GM23338 (cell line): Measurements from ENCODE around the gene PLD6. TPM values are rescaled to one million over a fixed set of nuclear protein-coding genes. Genes with fewer than 3 reads are reported as not detected.

ENCODE experiments used
- ATAC-seq: fragments of 200-7000 bp; cut with Tn5 transposase; 3 replicates; pipeline ENCODE4 v1.9.1; 2020
- DNase-seq: peaks from one replicate; pipeline ENCODE4 v3.0.0-alpha.2; 2015; ENCODE audit warnings: low spot score
- H2AFZ ChIP-seq: fragments of 200-600 bp; sonication (generic); 2 replicates; pipeline ENCODE4 v1.8.0; 2016; ENCODE audit warnings: antibody characterized with exemption, mild to moderate bottlenecking, moderate library complexity
- H3F3A ChIP-seq: fragments of 200-600 bp; sonication (generic); replicated peaks from 2 replicates; pipeline ENCODE4 v1.8.0; 2017; ENCODE audit warnings: antibody characterized with exemption, mixed run types, low read depth
- H3K27ac ChIP-seq: fragments of 200-600 bp; sonication (generic); 2 replicates; pipeline ENCODE4 v1.6.1; 2016; ENCODE audit warnings: low read depth
- H3K27me3 ChIP-seq: fragments of 200-600 bp; sonication (generic); 2 replicates; pipeline ENCODE4 v1.8.0; 2016; ENCODE audit warnings: mild to moderate bottlenecking, mixed run types, moderate library complexity; ENCODE audit not compliant: insufficient read depth
- H3K36me3 ChIP-seq: fragments of 200-600 bp; sonication (generic); 2 replicates; pipeline ENCODE4 v1.8.0; 2016; ENCODE audit warnings: mild to moderate bottlenecking; ENCODE audit not compliant: insufficient read depth
- H3K4me1 ChIP-seq: fragments of 200-600 bp; sonication (generic); 2 replicates; pipeline ENCODE4 v1.8.0; 2016; ENCODE audit warnings: mild to moderate bottlenecking, moderate library complexity; ENCODE audit not compliant: insufficient read depth
- H3K4me2 ChIP-seq: fragments of 200-600 bp; sonication (generic); 2 replicates; pipeline ENCODE4 v1.7.1; 2017; ENCODE audit warnings: mixed run types
- H3K4me3 ChIP-seq: fragments of 200-600 bp; sonication (generic); 2 replicates; pipeline ENCODE4 v1.6.1; 2016; ENCODE audit warnings: mixed run types
- H3K79me2 ChIP-seq: fragments of 200-600 bp; sonication (generic); replicated peaks from 2 replicates; pipeline ENCODE4 v1.8.0; 2017; ENCODE audit warnings: mild to moderate bottlenecking; ENCODE audit not compliant: insufficient read depth
- H3K9me2 ChIP-seq: fragments of 200-600 bp; sonication (generic); 2 replicates; pipeline ENCODE4 v1.8.0; 2017; ENCODE audit not compliant: insufficient read depth
- H4K20me1 ChIP-seq: fragments of 200-600 bp; sonication (generic); replicated peaks from 2 replicates; pipeline ENCODE4 v1.8.0; 2017; ENCODE audit warnings: mild to moderate bottlenecking; ENCODE audit not compliant: insufficient read depth
- H3K27ac Mint-ChIP-seq: 2 replicates; pipeline ENCODE4 v1.8.0; 2020; ENCODE audit warnings: inconsistent platforms, mild to moderate bottlenecking, moderate library complexity, mixed read lengths
- H3K27me3 Mint-ChIP-seq: 3 replicates; pipeline ENCODE4 v1.8.0; 2022; ENCODE audit warnings: low read depth, mild to moderate bottlenecking, moderate library complexity, mixed read lengths, inconsistent platforms; ENCODE audit not compliant: insufficient read depth, poor library complexity
- H3K36me3 Mint-ChIP-seq: 3 replicates; pipeline ENCODE4 v1.8.0; 2021; ENCODE audit warnings: low read depth, mild to moderate bottlenecking, inconsistent platforms, moderate library complexity, mixed read lengths
- H3K4me1 Mint-ChIP-seq: 3 replicates; pipeline ENCODE4 v1.8.0; 2020; ENCODE audit warnings: mild to moderate bottlenecking, inconsistent platforms, mixed read lengths
- H3K4me3 Mint-ChIP-seq: 3 replicates; pipeline ENCODE4 v1.8.0; 2021; ENCODE audit warnings: moderate library complexity, mild to moderate bottlenecking, inconsistent platforms, mixed read lengths
- H3K9me3 Mint-ChIP-seq: 3 replicates; pipeline ENCODE4 v1.8.0; 2020; ENCODE audit warnings: moderate library complexity, mild to moderate bottlenecking, inconsistent platforms, mixed read lengths
- CREB1 ChIP-seq: fragments of 250-450 bp; sonication (Bioruptor Pico); IDR thresholded peaks from 2 replicates; pipeline ENCODE4 v1.5.0; 2020; ENCODE audit warnings: low read depth, mild to moderate bottlenecking, moderate library complexity
- EZH2 ChIP-seq: fragments of 200-600 bp; sonication (generic); IDR thresholded peaks from one replicate; pipeline ENCODE4 v1.8.0; 2017; ENCODE audit warnings: antibody characterized with exemption, mild to moderate bottlenecking, low read depth; ENCODE audit not compliant: unreplicated experiment
- NANOG ChIP-seq: IDR thresholded peaks from 2 replicates; pipeline ENCODE4 v1.6.1; 2016; ENCODE audit warnings: antibody characterized with exemption, borderline replicate concordance
- POLR2AphosphoS5 ChIP-seq: IDR thresholded peaks from 2 replicates; pipeline ENCODE4 v1.6.1; 2016; ENCODE audit warnings: antibody characterized with exemption, low read depth
- REST ChIP-seq: IDR thresholded peaks from one replicate; pipeline ENCODE4 v1.6.1; 2018; ENCODE audit warnings: antibody characterized with exemption; ENCODE audit not compliant: unreplicated experiment
- STAT1 ChIP-seq: IDR thresholded peaks from one replicate; pipeline ENCODE4 v1.6.1; 2016; ENCODE audit warnings: antibody characterized with exemption; ENCODE audit not compliant: unreplicated experiment
- ZNF331 ChIP-seq: fragments of 250-450 bp; sonication (Bioruptor Pico); IDR thresholded peaks from 2 replicates; pipeline ENCODE4 v1.5.0; 2020; ENCODE audit warnings: low read depth, mild to moderate bottlenecking, moderate library complexity
- polyA plus RNA-seq: library from polyadenylated mRNA; unstranded; fragments of >200 nt; fragmentation: Nextera tagmentation; extraction: Ambion mirVana; gene quantifications from 2 replicates; pipeline ENCODE4 v1.2.1, GENCODE V29; 2016
- total RNA-seq: library from RNA; depleted of rRNA; stranded (reverse); fragments of >200 nt; shearing (Covaris generic); gene quantifications from 2 replicates; pipeline ENCODE4 v1.2.3, GENCODE V29; 2014
- TF ChIP-seq, protein P1 (sequence below), 2 experiments: fragments of 200-600 bp in 1 of 2; sonication (generic) in 1 of 2; conservative IDR thresholded peaks; 2 replicates each; pipeline versions ENCODE4 v1.5.1 to v1.6.1; 2016 to 2017; ENCODE audit warnings: antibody characterized with exemption in 2 of 2, low read depth in 2 of 2, mild to moderate bottlenecking in 2 of 2, moderate library complexity in 1 of 2
- TF ChIP-seq, protein P2 (sequence below): IDR thresholded peaks from 2 replicates; pipeline ENCODE4 v1.6.1; 2016; ENCODE audit warnings: antibody characterized with exemption

Gene PLD6
- total and polyA plus RNA-seq, 2 experiments from 2014 or later = not detected

- TF ChIP-seq, protein P1, sequence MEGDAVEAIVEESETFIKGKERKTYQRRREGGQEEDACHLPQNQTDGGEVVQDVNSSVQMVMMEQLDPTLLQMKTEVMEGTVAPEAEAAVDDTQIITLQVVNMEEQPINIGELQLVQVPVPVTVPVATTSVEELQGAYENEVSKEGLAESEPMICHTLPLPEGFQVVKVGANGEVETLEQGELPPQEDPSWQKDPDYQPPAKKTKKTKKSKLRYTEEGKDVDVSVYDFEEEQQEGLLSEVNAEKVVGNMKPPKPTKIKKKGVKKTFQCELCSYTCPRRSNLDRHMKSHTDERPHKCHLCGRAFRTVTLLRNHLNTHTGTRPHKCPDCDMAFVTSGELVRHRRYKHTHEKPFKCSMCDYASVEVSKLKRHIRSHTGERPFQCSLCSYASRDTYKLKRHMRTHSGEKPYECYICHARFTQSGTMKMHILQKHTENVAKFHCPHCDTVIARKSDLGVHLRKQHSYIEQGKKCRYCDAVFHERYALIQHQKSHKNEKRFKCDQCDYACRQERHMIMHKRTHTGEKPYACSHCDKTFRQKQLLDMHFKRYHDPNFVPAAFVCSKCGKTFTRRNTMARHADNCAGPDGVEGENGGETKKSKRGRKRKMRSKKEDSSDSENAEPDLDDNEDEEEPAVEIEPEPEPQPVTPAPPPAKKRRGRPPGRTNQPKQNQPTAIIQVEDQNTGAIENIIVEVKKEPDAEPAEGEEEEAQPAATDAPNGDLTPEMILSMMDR (conservative IDR thresholded peaks at IDR 0.05; ENCODE audit: low read depth in 2 of 2) = no peak
- TF ChIP-seq REST = no peak
- no peak for TF ChIP-seq CREB1 (CRISPR knock-in tag)
These were observed 9.4 kb upstream of the PLD6 start (continued) for GRCh38 chr17:17215575-17215974.

DNA sequence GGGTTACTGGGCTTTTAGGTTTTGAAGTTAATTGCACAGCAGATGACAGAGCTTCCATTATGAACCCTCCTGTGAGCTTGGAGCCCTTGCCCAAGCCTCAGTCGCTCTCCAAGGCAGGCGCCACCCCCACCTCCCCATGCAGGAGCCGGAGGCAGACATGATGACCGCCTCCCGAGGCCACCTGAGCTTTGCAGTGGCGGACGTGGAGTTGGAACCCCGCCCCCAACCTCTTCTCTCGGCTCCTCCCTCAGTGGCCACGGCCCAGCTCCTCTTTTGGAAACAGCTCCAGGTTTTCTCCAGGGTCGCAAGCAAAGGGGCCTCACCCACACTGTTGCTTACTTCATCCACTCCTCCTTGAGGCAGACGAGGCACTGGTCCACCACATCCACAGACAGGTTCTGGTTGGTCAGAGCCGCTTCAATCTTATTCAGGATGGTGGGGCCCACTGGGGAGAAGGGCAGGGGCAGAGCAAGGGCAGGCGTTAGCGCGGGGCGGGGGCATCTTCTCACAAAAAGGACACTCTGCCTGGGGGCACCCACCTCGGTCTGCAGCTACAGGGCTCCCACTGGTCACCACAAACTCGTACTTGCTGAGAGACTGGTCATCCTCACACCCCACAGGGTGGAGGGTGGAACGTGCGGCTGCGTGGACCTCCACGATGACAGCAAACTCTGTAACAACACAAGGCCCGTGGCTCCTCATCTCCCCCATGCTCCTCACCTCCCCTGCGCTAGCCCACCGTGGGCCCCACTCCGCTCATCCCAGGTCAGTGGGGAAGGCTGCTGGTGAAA is 8.7 kb upstream of the PLD6 start:
- Mint-ChIP-seq H3K4me3 (no peak overlapping the region), H3K27ac (no peak overlapping the region), H3K9me3 (no peaks in the 10 kb centered on the region), H3K4me1 (no peaks in the 10 kb centered on the region), H3K36me3 (peaks cover 45% of the 10 kb centered on the region), H3K27me3 (peaks cover 9% of the 10 kb centered on the region)
- H3K9me2 ChIP-seq = no peaks in the 10 kb centered on the region
- H4K20me1 ChIP-seq = no peaks in the 10 kb centered on the region; the same call in 1 of the 2 replicates
- no peaks in the 10 kb centered on the region for H3K79me2 ChIP-seq
- DNase-seq = no peak
- H3K27ac ChIP-seq = no peak overlapping the region
- no peak overlapping the region for H2AFZ ChIP-seq
- no peak overlapping the region for H3K4me2 ChIP-seq
- H3K36me3 ChIP-seq = peaks cover 11% of the 10 kb centered on the region; the same call in 1 of the 2 replicates
- H3K27me3 ChIP-seq = no peaks in the 10 kb centered on the region
- H3K4me1 ChIP-seq = no peaks in the 10 kb centered on the region
- no peak for ATAC-seq
- 0 out of 2 replicates have a peak, but pooled peaks cover 3% of the 10 kb centered on the region for H3F3A ChIP-seq
- H3K4me3 ChIP-seq = no peak overlapping the region
- no peak for TF ChIP-seq STAT1
- TF ChIP-seq REST = no peak
- TF ChIP-seq NANOG = no peak
- no peak for TF ChIP-seq ZNF331 (CRISPR knock-in tag)
- TF ChIP-seq EZH2 = no peak
- TF ChIP-seq, protein P2, sequence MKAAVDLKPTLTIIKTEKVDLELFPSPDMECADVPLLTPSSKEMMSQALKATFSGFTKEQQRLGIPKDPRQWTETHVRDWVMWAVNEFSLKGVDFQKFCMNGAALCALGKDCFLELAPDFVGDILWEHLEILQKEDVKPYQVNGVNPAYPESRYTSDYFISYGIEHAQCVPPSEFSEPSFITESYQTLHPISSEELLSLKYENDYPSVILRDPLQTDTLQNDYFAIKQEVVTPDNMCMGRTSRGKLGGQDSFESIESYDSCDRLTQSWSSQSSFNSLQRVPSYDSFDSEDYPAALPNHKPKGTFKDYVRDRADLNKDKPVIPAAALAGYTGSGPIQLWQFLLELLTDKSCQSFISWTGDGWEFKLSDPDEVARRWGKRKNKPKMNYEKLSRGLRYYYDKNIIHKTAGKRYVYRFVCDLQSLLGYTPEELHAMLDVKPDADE = no peak
- TF ChIP-seq POLR2AphosphoS5 = no peak
